ENCODE data around the gene SH3RF3. TPM values are rescaled to one million over a fixed set of nuclear protein-coding genes. Genes with fewer than 3 reads are reported as not detected.

Gene SH3RF3
- total and polyA plus RNA-seq, 2 of the 13 experiments (the other 11 are each of a cell fraction or from before 2014, with no cell fraction given), result 0.04 TPM; not detected in 1

GRCh38 chr2:109087055-109087663, 41.8 kb upstream of the SH3RF3 start:
- ChIA-PET POLR2A (no interaction called here), CTCF (ENCODE audit: low intra/inter-chr PET ratio, low total read pairs) (no interaction called here)
- no peaks in the 10 kb centered on the region for H3K9me3 ChIP-seq (ENCODE audit: low read length)
- no peaks in the 10 kb centered on the region for H4K20me1 ChIP-seq (ENCODE audit: insufficient read depth, low read length)
- no peaks in the 10 kb centered on the region for H3K36me3 ChIP-seq (replicated peaks in 1 of 2; ENCODE audit: control insufficient read depth in 1 of 2, insufficient read depth in 2 of 2, low read length in 2 of 2)
- no peaks in the 10 kb centered on the region for H3K4me1 ChIP-seq (ENCODE audit: insufficient read depth, low read length)
- BruUV-seq (replicated peaks), result no TSS peak
- FAIRE-seq, result no peak
- no peak overlapping the region for H3K4me2 ChIP-seq (ENCODE audit: low read depth, low read length)
- WGBS (ENCODE audit: low lambda C conversion rate), result 73% methylated on average over 11 of the region's 11 CpGs
- in situ Hi-C loops (cut with HindIII; ENCODE audit: extremely low pct_ligation_motif_present, low pct_unique_long_range_greater_than_20kb), result no loop called here
- H3K9ac ChIP-seq (ENCODE audit: insufficient read depth, low read depth, low read length), result no peak overlapping the region
- DNase-seq (ENCODE audit: low spot score), result no peak
- no peaks in the 10 kb centered on the region for H3K79me2 ChIP-seq (ENCODE audit: insufficient read depth, low read length)
- TF ChIP-seq ZNF547 (CRISPR knock-in tag; IDR thresholded peaks at IDR 0.05) (no peak), DDIT3 (CRISPR knock-in tag; IDR thresholded peaks at IDR 0.05) (no peak), FOXM1 (CRISPR knock-in tag; IDR thresholded peaks at IDR 0.05) (no peak), IKZF4 (CRISPR knock-in tag; IDR thresholded peaks at IDR 0.05; ENCODE audit: borderline replicate concordance, low read depth, not compliant biosample characterization) (no peak), PBX3 (CRISPR knock-in tag; IDR thresholded peaks at IDR 0.05; ENCODE audit: borderline replicate concordance) (no peak), REST (IDR thresholded peaks at IDR 0.05; ENCODE audit: borderline replicate concordance in 1 of 2, low read depth in 1 of 2, low read length in 2 of 2) (no peak), ZNF615 (CRISPR knock-in tag; IDR thresholded peaks at IDR 0.05; ENCODE audit: borderline replicate concordance) (no peak), KAT7 (CRISPR knock-in tag; IDR thresholded peaks at IDR 0.05; ENCODE audit: borderline replicate concordance) (no peak), MLXIP (CRISPR knock-in tag; IDR thresholded peaks at IDR 0.05; ENCODE audit: borderline replicate concordance) (no peak), GATAD1 (CRISPR knock-in tag; IDR thresholded peaks at IDR 0.05) (no peak), SP5 (CRISPR knock-in tag; IDR thresholded peaks at IDR 0.05; ENCODE audit: borderline replicate concordance, low read depth) (no peak), MAFK (conservative IDR thresholded peaks at IDR 0.05 in 1 of 2, IDR thresholded peaks at IDR 0.05 in 1 of 2; ENCODE audit: low read length in 2 of 2) (no peak), CCAR2 (optimal IDR thresholded peaks at IDR 0.05; ENCODE audit: low read depth, low read length) (no peak), SMAD9 (CRISPR knock-in tag; IDR thresholded peaks at IDR 0.05) (no peak), MLLT10 (CRISPR knock-in tag; IDR thresholded peaks at IDR 0.05) (no peak), SOX6 (IDR thresholded peaks at IDR 0.05) (no peak), SOX6 (CRISPR knock-in tag; IDR thresholded peaks at IDR 0.05) (no peak)
- no peak overlapping the region for H2AFZ ChIP-seq (ENCODE audit: low read length)
- H3K27ac ChIP-seq (ENCODE audit: extremely low read length, insufficient read depth, low read length), result no peak overlapping the region
- intact Hi-C loops (cut with micrococcal nuclease; ENCODE audit: unreplicated experiment), result no loop called here
- H3K4me3 ChIP-seq (replicated peaks in 1 of 3; ENCODE audit: insufficient read depth in 1 of 3, low read depth in 2 of 3, low read length in 3 of 3), result no peak overlapping the region
- H3K27me3 ChIP-seq (ENCODE audit: control insufficient read depth in 1 of 2, insufficient read depth in 2 of 2, low read length in 2 of 2), result 0 out of 5 replicates have a peak, but pooled peaks cover 0 to 3% of the 10 kb centered on the region in 2 experiments
- ATAC-seq, result no peak
